ENCODE measurements around the gene PHC2. TPM values are rescaled to one million over a fixed set of nuclear protein-coding genes. Genes with fewer than 3 reads are reported as not detected.
A peak's percentile ranks its signal among the peaks of the same experiment; 100 is the strongest.

Gene PHC2
- total and polyA plus RNA-seq, 9 of the 15 experiments (the other 6 are each of a cell fraction or from before 2014, with no cell fraction given): 3.1 to 67.6 (median 34.6) TPM

GRCh38 chr1:33396188-33397124 is 34.4 kb downstream of the PHC2 start (continued):
- TF ChIP-seq PHF21A (IDR thresholded peaks at IDR 0.05; ENCODE audit: borderline replicate concordance, low read depth): no peak
- no peak for TF ChIP-seq E2F5 (CRISPR knock-in tag; IDR thresholded peaks at IDR 0.05)
- no peak for TF ChIP-seq ZNF354B (CRISPR knock-in tag; IDR thresholded peaks at IDR 0.05)
- TF ChIP-seq ZNF175 (CRISPR knock-in tag; IDR thresholded peaks at IDR 0.05; ENCODE audit: low read depth): peak; percentile 74
- no peak; the same call in 1 of the 2 replicates for TF ChIP-seq MTA1 (IDR thresholded peaks at IDR 0.05; ENCODE audit: borderline replicate concordance)
- TF ChIP-seq CLOCK (CRISPR knock-in tag; IDR thresholded peaks at IDR 0.05; ENCODE audit: borderline replicate concordance): no peak
- TF ChIP-seq ZMIZ1 (IDR thresholded peaks at IDR 0.05; ENCODE audit: low read depth in 2 of 2, low read length in 2 of 2): peak in 1 of 2 experiments; percentile 80; a peak in 2 of 4 replicates
- TF ChIP-seq NELFE (IDR thresholded peaks at IDR 0.05; ENCODE audit: insufficient read depth, insufficient read length): no peak
- no peak for TF ChIP-seq RB1 (IDR thresholded peaks at IDR 0.05; ENCODE audit: low read depth)
- TF ChIP-seq BCOR (IDR thresholded peaks at IDR 0.05): peak; percentile 100
- TF ChIP-seq ELF2 (CRISPR knock-in tag; IDR thresholded peaks at IDR 0.05): 0 out of 2 replicates have a peak, but pooled peaks have one; percentile 49
- peak; percentile 83 for TF ChIP-seq GABPA (tag; conservative IDR thresholded peaks at IDR 0.05; ENCODE audit: low read depth)
- no peak for TF ChIP-seq ZNF277 (CRISPR knock-in tag; IDR thresholded peaks at IDR 0.05; ENCODE audit: borderline replicate concordance)
- peak; percentile 95 for TF ChIP-seq PKNOX1 (IDR thresholded peaks at IDR 0.05)
- TF ChIP-seq PML (IDR thresholded peaks at IDR 0.05; ENCODE audit: low read length): peak; percentile 48; the same call in 1 of the 2 replicates

Measured in K562 (cell line).